Measurements from ENCODE around the gene CLN3. TPM values are rescaled to one million over a fixed set of nuclear protein-coding genes. Genes with fewer than 3 reads are reported as not detected.

CLN3 gene
- 35.0 TPM for total RNA-seq
- polyA plus RNA-seq (ENCODE audit: insufficient read depth, low read depth, low replicate concordance), result 54.1 TPM
- long read RNA-seq, donor 1, transcript CLN3-244 (16 exons, 3,832 nt), result major isoform, 5 of 9 reads
- long read RNA-seq, donor 1, partial matches to known transcripts, result 0 of 9 reads
- long read RNA-seq, donor 1, other reads (novel, unspliced or antisense), result 0 of 9 reads
- long read RNA-seq, donor 2, partial matches to known transcripts, result 0 of 7 reads
- long read RNA-seq, donor 2, other reads (novel, unspliced or antisense), result 0 of 7 reads
- long read RNA-seq, donor 3, partial matches to known transcripts, result 0 of 3 reads
- long read RNA-seq, donor 3, other reads (novel, unspliced or antisense), result 0 of 3 reads
- long read RNA-seq, donor 4, transcript CLN3-244 (16 exons, 3,832 nt), result major isoform, 5 of 9 reads
- long read RNA-seq, donor 4, partial matches to known transcripts, result 0 of 9 reads
- long read RNA-seq, donor 4, other reads (novel, unspliced or antisense), result 0 of 9 reads
- long read RNA-seq, donor 5, result 0 reads
- long read RNA-seq, donor 6, transcript CLN3-244 (16 exons, 3,832 nt), result major isoform, 7 of 13 reads
- long read RNA-seq, donor 6, partial matches to known transcripts, result 0 of 13 reads
- long read RNA-seq, donor 6, other reads (novel, unspliced or antisense), result 0 of 13 reads
- long read RNA-seq, donor 7, transcript CLN3-244 (16 exons, 3,832 nt), result major isoform, 14 of 35 reads
- long read RNA-seq, donor 7, transcript CLN3-205 (15 exons, 1,876 nt), result minor isoform, 8 of 35 reads
- long read RNA-seq, donor 7, partial matches to known transcripts, result 3 of 35 reads
- long read RNA-seq, donor 7, other reads (novel, unspliced or antisense), result 4 of 35 reads
- long read RNA-seq, donor 8, partial matches to known transcripts, result 0 of 6 reads
- long read RNA-seq, donor 8, other reads (novel, unspliced or antisense), result 0 of 6 reads
- long read RNA-seq, donor 9, partial matches to known transcripts, result 0 of 4 reads
- long read RNA-seq, donor 9, other reads (novel, unspliced or antisense), result 0 of 4 reads
- long read RNA-seq, donor 10, partial matches to known transcripts, result 0 of 7 reads
- long read RNA-seq, donor 10, other reads (novel, unspliced or antisense), result 0 of 7 reads

DNA sequence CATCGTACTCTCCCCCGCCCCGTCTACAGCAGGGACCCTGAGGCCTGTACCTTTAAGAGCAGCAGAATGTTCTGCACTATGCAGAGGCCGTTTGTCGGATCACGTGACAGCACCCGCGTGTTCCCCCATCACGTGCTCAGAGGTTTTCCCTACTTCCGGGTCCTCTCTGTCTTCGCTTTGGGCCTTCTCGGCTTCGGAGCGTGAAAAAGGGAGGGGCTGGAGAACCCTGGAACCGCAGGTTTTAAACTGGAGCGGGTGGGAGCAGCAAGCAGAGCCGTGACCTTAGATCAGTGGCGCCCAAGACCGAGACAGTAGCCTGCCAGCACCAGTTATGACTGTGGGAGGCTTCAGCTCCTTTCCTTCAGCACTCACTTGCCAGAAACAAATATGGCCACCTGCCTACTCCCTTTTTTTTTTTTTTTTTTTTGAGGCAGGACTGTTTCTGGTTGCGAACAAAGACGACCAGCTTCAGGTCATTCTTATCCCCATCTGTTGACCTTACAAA is at the start of gene CLN3:
Gene CLN3 (minus strand): TSS at position 105 of the 505 bp plus-strand sequence. CDS start 315 bp downstream, outside the sequence.
- intact Hi-C loops (cut with DNase I), result loop anchor here (10.0 kb wide), 1 partner anchor 53 kb away; no protein-coding TSS in a partner anchor

DNA sequence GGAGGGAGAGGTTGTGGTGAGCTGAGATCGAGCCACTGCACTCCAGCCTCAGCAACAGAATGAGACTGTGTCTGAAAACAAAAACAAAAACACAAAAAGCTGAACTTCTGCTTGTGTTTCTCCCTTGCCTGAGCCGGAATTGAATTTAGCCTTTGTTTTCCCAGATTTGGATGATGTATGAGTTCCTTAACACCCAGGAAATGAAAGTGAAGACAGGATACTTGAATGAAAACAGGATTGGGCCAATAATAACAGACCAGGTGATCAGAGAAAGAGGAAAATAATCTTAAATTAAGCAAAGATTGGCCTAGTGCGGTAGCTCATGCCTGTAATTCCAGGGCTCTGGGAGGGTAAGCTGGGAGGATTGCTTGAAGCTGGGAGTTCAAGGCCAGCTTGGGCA is 48.5 kb upstream of the CLN3 start:
- Histone ChIP-seq H3K4me1 (ENCODE audit: control insufficient read depth in 2 of 3, insufficient read depth in 2 of 3, low read depth in 1 of 3, low read length in 3 of 3) (peaks cover 0 to 7% (median 0%) of the 10 kb centered on the region in 3 donors), H3K27ac (ENCODE audit: low read depth in 2 of 2, low read length in 2 of 2) (no peak overlapping the region), H3K9ac (ENCODE audit: low read length in 3 of 3) (no peak overlapping the region), H3K36me3 (ENCODE audit: control insufficient read depth in 2 of 3, insufficient read depth in 3 of 3, low read length in 3 of 3) (peaks cover 0 to 2% (median 0%) of the 10 kb centered on the region in 3 donors), H3K27me3 (ENCODE audit: control insufficient read depth, insufficient read depth, low read length) (no peaks in the 10 kb centered on the region), H3K9me3 (ENCODE audit: control insufficient read depth in 2 of 3, insufficient read depth in 1 of 3, low read length in 3 of 3) (no peaks in the 10 kb centered on the region), H3K4me3 (ENCODE audit: low read length in 3 of 3) (no peak overlapping the region)
- TF ChIP-seq, protein P1, sequence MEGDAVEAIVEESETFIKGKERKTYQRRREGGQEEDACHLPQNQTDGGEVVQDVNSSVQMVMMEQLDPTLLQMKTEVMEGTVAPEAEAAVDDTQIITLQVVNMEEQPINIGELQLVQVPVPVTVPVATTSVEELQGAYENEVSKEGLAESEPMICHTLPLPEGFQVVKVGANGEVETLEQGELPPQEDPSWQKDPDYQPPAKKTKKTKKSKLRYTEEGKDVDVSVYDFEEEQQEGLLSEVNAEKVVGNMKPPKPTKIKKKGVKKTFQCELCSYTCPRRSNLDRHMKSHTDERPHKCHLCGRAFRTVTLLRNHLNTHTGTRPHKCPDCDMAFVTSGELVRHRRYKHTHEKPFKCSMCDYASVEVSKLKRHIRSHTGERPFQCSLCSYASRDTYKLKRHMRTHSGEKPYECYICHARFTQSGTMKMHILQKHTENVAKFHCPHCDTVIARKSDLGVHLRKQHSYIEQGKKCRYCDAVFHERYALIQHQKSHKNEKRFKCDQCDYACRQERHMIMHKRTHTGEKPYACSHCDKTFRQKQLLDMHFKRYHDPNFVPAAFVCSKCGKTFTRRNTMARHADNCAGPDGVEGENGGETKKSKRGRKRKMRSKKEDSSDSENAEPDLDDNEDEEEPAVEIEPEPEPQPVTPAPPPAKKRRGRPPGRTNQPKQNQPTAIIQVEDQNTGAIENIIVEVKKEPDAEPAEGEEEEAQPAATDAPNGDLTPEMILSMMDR (IDR thresholded peaks at IDR 0.05; ENCODE audit: borderline replicate concordance, extremely low read depth, insufficient read depth), result no peak
- DNase-seq, result no peak
- intact Hi-C loops (cut with DNase I), result loop anchor here (10.0 kb wide), 1 partner anchor 46 kb away; the partner anchor contains the start of genes APOBR and CLN3
- no peak for FAIRE-seq

More for the DNA sequence above, at the start of gene CLN3:
- FAIRE-seq (no peak), DNase-seq (peak; percentile 96 to 98 (median 97))
- no peaks in the 10 kb centered on the region for H3K9me3 ChIP-seq (ENCODE audit: control insufficient read depth in 2 of 3, insufficient read depth in 1 of 3, low read length in 3 of 3)
- peaks cover 0 to 3% (median 0%) of the 10 kb centered on the region in 3 donors for H3K4me1 ChIP-seq (ENCODE audit: control insufficient read depth in 2 of 3, insufficient read depth in 2 of 3, low read depth in 1 of 3, low read length in 3 of 3)
- H3K4me3 ChIP-seq (ENCODE audit: low read length in 3 of 3), result peak within 1 kb of the TSS; percentile 92 to 99 (median 94)
- TF ChIP-seq, protein P1 (IDR thresholded peaks at IDR 0.05; ENCODE audit: borderline replicate concordance, extremely low read depth, insufficient read depth), result no peak
- H3K27ac ChIP-seq (ENCODE audit: low read depth in 2 of 2, low read length in 2 of 2), result peak within 1 kb of the TSS; percentile 98
- H3K9ac ChIP-seq (ENCODE audit: low read length in 3 of 3), result peak within 1 kb of the TSS; percentile 87 to 97 (median 97)
- no peaks in the 10 kb centered on the region for H3K27me3 ChIP-seq (ENCODE audit: control insufficient read depth, insufficient read depth, low read length)
- H3K36me3 ChIP-seq (ENCODE audit: control insufficient read depth in 2 of 3, insufficient read depth in 3 of 3, low read length in 3 of 3), result peaks cover 0 to 4% (median 4%) of the 10 kb centered on the region in 3 donors

DNA sequence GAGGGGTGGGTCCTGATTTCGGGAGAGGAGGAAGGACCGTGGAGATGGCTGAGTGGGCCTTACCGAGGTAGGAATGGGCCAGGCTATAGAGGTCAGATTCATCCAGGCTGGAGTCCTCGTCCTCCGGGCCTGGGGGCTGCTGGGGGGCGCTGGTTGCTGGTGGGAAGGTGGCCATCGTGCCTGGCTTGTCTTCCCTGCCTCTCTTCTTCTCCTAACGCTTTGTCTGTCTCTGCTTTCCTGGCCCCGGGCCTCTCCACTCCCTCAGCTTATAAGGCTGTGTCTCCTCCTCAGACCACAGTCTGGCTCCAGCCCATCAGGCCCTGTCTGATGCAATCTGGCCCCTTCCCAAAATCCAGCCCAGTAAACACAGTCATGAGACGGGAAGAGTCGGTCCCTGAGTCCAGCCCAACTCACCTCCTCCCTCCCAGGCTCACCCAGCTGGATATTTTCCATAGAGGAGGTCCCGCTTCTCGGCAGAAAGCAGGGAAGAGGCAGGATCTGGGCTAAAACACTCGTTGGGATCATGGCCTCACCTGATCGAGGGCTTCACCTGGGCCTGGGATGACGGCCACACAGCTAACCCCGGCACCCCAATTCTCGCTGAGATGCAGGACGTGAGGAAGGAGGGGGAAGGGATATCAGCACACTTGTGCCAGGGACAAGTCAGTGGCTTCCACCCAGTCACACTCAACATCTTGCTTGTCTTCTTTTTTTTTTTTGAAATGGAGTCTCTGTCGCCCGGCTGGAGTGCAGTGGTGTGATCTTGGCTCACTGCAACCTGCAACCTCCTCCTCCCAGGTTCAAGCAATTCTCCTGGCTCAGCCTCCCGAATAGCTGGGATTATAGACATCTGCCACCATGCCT is 47.1 kb upstream of the CLN3 start, which contains the start of gene NUPR1:
Gene NUPR1 (minus strand): TSS at position 242 of the 864 bp plus-strand sequence. CDS start 67 bp downstream, at position 175.
- DNase-seq (peak in 4 of 5 donors; percentile 33 to 95 (median 70)), FAIRE-seq (no peak)
- intact Hi-C loops (cut with DNase I), result no loop called here
- Histone ChIP-seq H3K27ac (ENCODE audit: low read depth in 2 of 2, low read length in 2 of 2) (peak within 1 kb of the TSS; percentile 89), H3K9me3 (ENCODE audit: control insufficient read depth in 2 of 3, insufficient read depth in 1 of 3, low read length in 3 of 3) (no peaks in the 10 kb centered on the region), H3K36me3 (ENCODE audit: control insufficient read depth in 2 of 3, insufficient read depth in 3 of 3, low read length in 3 of 3) (peaks cover 0 to 2% (median 0%) of the 10 kb centered on the region in 3 donors), H3K4me1 (ENCODE audit: control insufficient read depth in 2 of 3, insufficient read depth in 2 of 3, low read depth in 1 of 3, low read length in 3 of 3) (peaks cover 0 to 7% (median 0%) of the 10 kb centered on the region in 3 donors), H3K27me3 (ENCODE audit: control insufficient read depth, insufficient read depth, low read length) (no peaks in the 10 kb centered on the region), H3K4me3 (ENCODE audit: low read length in 3 of 3) (peak within 1 kb of the TSS in 2 of 3 donors; percentile 61 to 65), H3K9ac (ENCODE audit: low read length in 3 of 3) (peak within 1 kb of the TSS in 2 of 3 donors; percentile 65 to 82)
- TF ChIP-seq, protein P1 (IDR thresholded peaks at IDR 0.05; ENCODE audit: borderline replicate concordance, extremely low read depth, insufficient read depth), result no peak
